WTC11 (cell line): ENCODE results near the gene LY6G5B. TPM values are rescaled to one million over a fixed set of nuclear protein-coding genes. Genes with fewer than 3 reads are reported as not detected.
A peak's percentile ranks its signal among the peaks of the same experiment; 100 is the strongest.

ENCODE experiments used
- ATAC-seq: fragments of 200-7000 bp; cut with Tn5 transposase; 2 replicates; pipeline ENCODE4 v1.10.0; 2021; ENCODE audit warnings: mild to moderate bottlenecking, moderate library complexity
- CTCF ChIA-PET: fragments of 300-600 bp; sonication (Branson Sonifier 250); formaldehyde crosslinking; loops from one replicate; lab custom pipeline; 2021; ENCODE audit warnings: antibody characterized with exemption; lab: Charles Lee
- POLR2A ChIA-PET: fragments of 350-600 bp; sonication (Branson Sonifier 250); formaldehyde crosslinking; loops from one replicate; lab custom pipeline; 2021; ENCODE audit warnings: antibody characterized with exemption; lab: Charles Lee
- DNase-seq: peaks from one replicate; pipeline ENCODE4 v3.0.0; 2021; ENCODE audit warnings: low spot score
- H3K27ac Mint-ChIP-seq: 2 replicates; pipeline ENCODE4 v1.8.0; 2021; ENCODE audit warnings: mixed read lengths
- H3K27me3 Mint-ChIP-seq: 2 replicates; pipeline ENCODE4 v1.8.0; 2021; ENCODE audit warnings: low read depth, mild to moderate bottlenecking, moderate library complexity, mixed read lengths
- H3K36me3 Mint-ChIP-seq: 2 replicates; pipeline ENCODE4 v1.8.0; 2021; ENCODE audit warnings: mixed read lengths
- H3K4me1 Mint-ChIP-seq: 2 replicates; pipeline ENCODE4 v1.8.0; 2022; ENCODE audit warnings: mixed read lengths
- H3K4me3 Mint-ChIP-seq: 2 replicates; pipeline ENCODE4 v1.8.0; 2021; ENCODE audit warnings: mild to moderate bottlenecking, moderate library complexity, mixed read lengths
- H3K9me3 Mint-ChIP-seq: 2 replicates; pipeline ENCODE4 v1.8.0; 2021; ENCODE audit warnings: mixed read lengths
- ATF2 ChIP-seq: sonication (generic); formaldehyde crosslinking; IDR thresholded peaks from 2 replicates; pipeline ENCODE4 v1.8.1; 2022; ENCODE audit warnings: low read depth, missing genetic modification reagents, borderline replicate concordance
- GTF2I ChIP-seq: fragments of 250-450 bp; sonication (Bioruptor Pico); conservative IDR thresholded peaks from 2 replicates; pipeline ENCODE4 v1.4.0; 2021; ENCODE audit warnings: mild to moderate bottlenecking
- HMGA2 ChIP-seq: fragments of 250-450 bp; sonication (Bioruptor Pico); IDR thresholded peaks from 2 replicates; pipeline ENCODE4 v1.4.0; 2021; ENCODE audit warnings: mild to moderate bottlenecking, moderate library complexity
- IRF1 ChIP-seq: sonication (generic); formaldehyde crosslinking; IDR thresholded peaks from 2 replicates; pipeline ENCODE4 v1.8.0; 2023; ENCODE audit warnings: missing genetic modification reagents
- RELA ChIP-seq: sonication (generic); formaldehyde crosslinking; IDR thresholded peaks from 2 replicates; pipeline ENCODE4 v1.8.1; 2022; ENCODE audit warnings: missing genetic modification reagents, mild to moderate bottlenecking, borderline replicate concordance
- SMAD4 ChIP-seq: sonication (generic); formaldehyde crosslinking; IDR thresholded peaks from 2 replicates; pipeline ENCODE4 v1.8.0; 2022; ENCODE audit warnings: mild to moderate bottlenecking, missing genetic modification reagents
- SP1 ChIP-seq: sonication (generic); formaldehyde crosslinking; conservative IDR thresholded peaks from 2 replicates; pipeline ENCODE4 v1.8.1; 2022; ENCODE audit warnings: missing genetic modification reagents
- TEAD1 ChIP-seq: sonication (generic); formaldehyde crosslinking; IDR thresholded peaks from 2 replicates; pipeline ENCODE4 v1.8.0; 2022; ENCODE audit warnings: mild to moderate bottlenecking, missing genetic modification reagents
- ZNF219 ChIP-seq: sonication (generic); formaldehyde crosslinking; IDR thresholded peaks from 2 replicates; pipeline ENCODE4 v1.8.0; 2023; ENCODE audit warnings: missing genetic modification reagents, mild to moderate bottlenecking, borderline replicate concordance
- ZNF263 ChIP-seq: sonication (generic); formaldehyde crosslinking; IDR thresholded peaks from 2 replicates; pipeline ENCODE4 v1.8.1; 2022; ENCODE audit warnings: low read depth, mild to moderate bottlenecking, moderate library complexity, missing genetic modification reagents
- ZNF416 ChIP-seq: fragments of 250-450 bp; sonication (Bioruptor Pico); IDR thresholded peaks from 2 replicates; pipeline ENCODE4 v1.9.0; 2021; ENCODE audit warnings: mild to moderate bottlenecking, inconsistent platforms
- ZNF425 ChIP-seq: fragments of 250-450 bp; sonication (Bioruptor Pico); conservative IDR thresholded peaks from 2 replicates; pipeline ENCODE4 v1.9.0; 2021; ENCODE audit warnings: mild to moderate bottlenecking
- total RNA-seq: library from RNA; stranded (reverse); gene quantifications from 3 replicates; pipeline ENCODE4 v1.2.3, GENCODE V29; 2021
- TF ChIP-seq, protein P1 (sequence below): sonication (generic); formaldehyde crosslinking; IDR thresholded peaks from 2 replicates; pipeline ENCODE4 v1.8.0; 2023; ENCODE audit warnings: missing genetic modification reagents, mild to moderate bottlenecking, borderline replicate concordance
- TF ChIP-seq, protein P2 (sequence below): sonication (generic); formaldehyde crosslinking; IDR thresholded peaks from 2 replicates; pipeline ENCODE4 v1.8.1; 2022; ENCODE audit warnings: low read depth, mild to moderate bottlenecking, moderate library complexity, missing genetic modification reagents, borderline replicate concordance

The LY6G5B gene
- total RNA-seq, 1 experiment from 2014 or later, result 15.7 TPM

DNA sequence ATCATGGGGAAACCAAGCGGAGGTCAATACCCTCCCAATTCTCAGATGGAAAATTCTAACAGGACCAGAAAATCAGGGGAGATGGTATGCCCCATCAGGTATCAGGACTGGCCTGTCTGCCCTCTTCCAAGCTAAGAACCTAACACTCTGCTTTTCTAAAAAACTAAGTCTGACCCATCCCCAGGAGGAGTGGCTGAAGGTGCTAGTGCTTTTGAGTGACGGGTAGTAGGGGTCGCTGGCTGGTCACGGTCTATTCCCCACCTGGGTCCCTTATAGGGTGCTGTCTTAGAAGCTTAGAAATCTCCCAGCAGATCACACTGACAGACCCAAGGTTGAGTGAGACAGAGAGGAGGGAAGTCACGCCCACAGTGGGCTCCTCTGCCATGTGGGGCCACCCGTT lies 23.8 kb downstream of the LY6G5B start:
- Mint-ChIP-seq H3K4me1 (no peaks in the 10 kb centered on the region), H3K9me3 (no peaks in the 10 kb centered on the region), H3K4me3 (no peak overlapping the region), H3K27me3 (no peaks in the 10 kb centered on the region), H3K27ac (no peak overlapping the region), H3K36me3 (peaks cover 19% of the 10 kb centered on the region)
- DNase-seq, result no peak
- TF ChIP-seq GTF2I, result no peak
- CTCF ChIA-PET, result interaction anchor here (0.6 to 1.2 kb wide), 3 partner anchors 11 to 44 kb away, joined by 3 to 5 read pairs (median 3); no protein-coding TSS in a partner anchor
- POLR2A ChIA-PET, result no interaction called here
- ATAC-seq, result no peak

GRCh38 chr6:31697555-31697954 lies 27.8 kb downstream of the LY6G5B start:
- no peak for DNase-seq
- no peaks in the 10 kb centered on the region; the same call in 1 of the 2 replicates for H3K27me3 Mint-ChIP-seq
- H3K36me3 Mint-ChIP-seq, result peaks cover 11% of the 10 kb centered on the region
- no peak for TF ChIP-seq TEAD1 (CRISPR knock-in tag)
- TF ChIP-seq SMAD4 (CRISPR knock-in tag), result no peak
- peak overlapping the region; percentile 41 for H3K27ac Mint-ChIP-seq
- peaks cover 8% of the 10 kb centered on the region for H3K4me1 Mint-ChIP-seq
- H3K9me3 Mint-ChIP-seq, result no peaks in the 10 kb centered on the region
- H3K4me3 Mint-ChIP-seq, result no peak overlapping the region
- no peak for ATAC-seq
- ChIA-PET CTCF (interaction anchor here (0.7 kb wide), 1 partner anchor 191 kb away, joined by 3 read pairs; no protein-coding TSS in a partner anchor), POLR2A (no interaction called here)

GRCh38 chr6:31700740-31701401 lies 31.1 kb downstream of the LY6G5B start:
- Mint-ChIP-seq H3K4me1 (peaks cover 12% of the 10 kb centered on the region), H3K4me3 (peak overlapping the region; percentile 95), H3K9me3 (no peaks in the 10 kb centered on the region), H3K27me3 (no peaks in the 10 kb centered on the region; the same call in 1 of the 2 replicates), H3K36me3 (peaks cover 7% of the 10 kb centered on the region; the same call in 1 of the 2 replicates), H3K27ac (no peak overlapping the region)
- POLR2A ChIA-PET, result no interaction called here
- no peak for TF ChIP-seq RELA
- TF ChIP-seq ATF2, result no peak
- TF ChIP-seq SP1 (CRISPR knock-in tag), result no peak
- TF ChIP-seq ZNF263, result no peak
- no peak for TF ChIP-seq TEAD1 (CRISPR knock-in tag)
- ATAC-seq, result no peak
- no peak for DNase-seq
- CTCF ChIA-PET, result interaction anchor here (1.2 kb wide), 1 partner anchor 11 kb away, joined by 3 read pairs; no protein-coding TSS in a partner anchor

DNA sequence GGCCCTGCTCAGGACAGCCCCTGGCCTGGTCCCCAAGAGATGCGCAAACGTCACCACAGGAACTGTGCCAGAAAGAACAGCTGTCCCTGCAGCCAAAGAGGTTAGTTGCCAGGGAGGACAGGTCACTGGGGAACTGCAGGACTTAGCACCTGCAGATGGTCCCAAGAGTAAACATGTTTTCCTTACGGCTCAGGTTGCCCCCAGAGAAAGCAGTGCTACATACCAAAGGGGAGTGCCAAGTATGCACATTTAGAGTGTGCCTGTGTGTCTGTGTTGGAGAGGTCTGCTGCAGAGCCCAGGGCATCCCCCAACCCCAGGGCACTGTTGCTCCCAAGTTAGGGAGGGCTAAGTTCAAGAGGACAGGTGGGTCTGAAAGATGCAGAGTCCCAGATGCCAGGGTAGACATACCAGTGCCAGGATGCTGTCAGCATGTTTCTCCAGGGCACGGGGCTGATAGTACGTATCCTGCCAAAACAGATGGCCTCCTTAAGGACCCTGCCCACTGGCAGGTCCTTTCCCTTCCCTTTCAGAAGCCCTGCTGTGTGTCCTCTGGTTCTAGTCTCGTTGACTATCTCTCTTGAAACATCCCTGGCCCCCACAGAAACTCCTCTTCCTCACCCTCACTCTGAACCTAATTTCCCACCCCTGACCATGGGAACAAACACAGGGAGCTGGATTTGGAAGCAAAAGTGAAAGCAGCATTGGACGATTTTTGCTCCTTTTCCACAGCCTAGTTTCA lies 32.1 kb downstream of the LY6G5B start:
- Mint-ChIP-seq H3K36me3 (no peaks in the 10 kb centered on the region; the same call in 1 of the 2 replicates), H3K27me3 (peaks cover 3% of the 10 kb centered on the region; the same call in 1 of the 2 replicates), H3K27ac (peak overlapping the region; percentile 94), H3K9me3 (no peaks in the 10 kb centered on the region), H3K4me1 (peaks cover 12% of the 10 kb centered on the region), H3K4me3 (peak overlapping the region; percentile 95)
- CTCF ChIA-PET, result interaction anchor here (1.8 to 2.2 kb wide), 3 partner anchors 12 to 250 kb away, joined by 5 to 15 read pairs (median 10); no protein-coding TSS in a partner anchor
- POLR2A ChIA-PET, result no interaction called here
- DNase-seq, result no peak
- ATAC-seq, result no peak
- TF ChIP-seq TEAD1 (CRISPR knock-in tag), result no peak
- TF ChIP-seq, protein P1, sequence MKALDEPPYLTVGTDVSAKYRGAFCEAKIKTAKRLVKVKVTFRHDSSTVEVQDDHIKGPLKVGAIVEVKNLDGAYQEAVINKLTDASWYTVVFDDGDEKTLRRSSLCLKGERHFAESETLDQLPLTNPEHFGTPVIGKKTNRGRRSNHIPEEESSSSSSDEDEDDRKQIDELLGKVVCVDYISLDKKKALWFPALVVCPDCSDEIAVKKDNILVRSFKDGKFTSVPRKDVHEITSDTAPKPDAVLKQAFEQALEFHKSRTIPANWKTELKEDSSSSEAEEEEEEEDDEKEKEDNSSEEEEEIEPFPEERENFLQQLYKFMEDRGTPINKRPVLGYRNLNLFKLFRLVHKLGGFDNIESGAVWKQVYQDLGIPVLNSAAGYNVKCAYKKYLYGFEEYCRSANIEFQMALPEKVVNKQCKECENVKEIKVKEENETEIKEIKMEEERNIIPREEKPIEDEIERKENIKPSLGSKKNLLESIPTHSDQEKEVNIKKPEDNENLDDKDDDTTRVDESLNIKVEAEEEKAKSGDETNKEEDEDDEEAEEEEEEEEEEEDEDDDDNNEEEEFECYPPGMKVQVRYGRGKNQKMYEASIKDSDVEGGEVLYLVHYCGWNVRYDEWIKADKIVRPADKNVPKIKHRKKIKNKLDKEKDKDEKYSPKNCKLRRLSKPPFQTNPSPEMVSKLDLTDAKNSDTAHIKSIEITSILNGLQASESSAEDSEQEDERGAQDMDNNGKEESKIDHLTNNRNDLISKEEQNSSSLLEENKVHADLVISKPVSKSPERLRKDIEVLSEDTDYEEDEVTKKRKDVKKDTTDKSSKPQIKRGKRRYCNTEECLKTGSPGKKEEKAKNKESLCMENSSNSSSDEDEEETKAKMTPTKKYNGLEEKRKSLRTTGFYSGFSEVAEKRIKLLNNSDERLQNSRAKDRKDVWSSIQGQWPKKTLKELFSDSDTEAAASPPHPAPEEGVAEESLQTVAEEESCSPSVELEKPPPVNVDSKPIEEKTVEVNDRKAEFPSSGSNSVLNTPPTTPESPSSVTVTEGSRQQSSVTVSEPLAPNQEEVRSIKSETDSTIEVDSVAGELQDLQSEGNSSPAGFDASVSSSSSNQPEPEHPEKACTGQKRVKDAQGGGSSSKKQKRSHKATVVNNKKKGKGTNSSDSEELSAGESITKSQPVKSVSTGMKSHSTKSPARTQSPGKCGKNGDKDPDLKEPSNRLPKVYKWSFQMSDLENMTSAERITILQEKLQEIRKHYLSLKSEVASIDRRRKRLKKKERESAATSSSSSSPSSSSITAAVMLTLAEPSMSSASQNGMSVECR, result no peak
- TF ChIP-seq ZNF219 (CRISPR knock-in tag), result no peak
- TF ChIP-seq HMGA2 (CRISPR knock-in tag), result no peak
- no peak for TF ChIP-seq IRF1 (CRISPR knock-in tag)
- TF ChIP-seq ZNF425 (CRISPR knock-in tag), result no peak
- TF ChIP-seq ZNF416 (CRISPR knock-in tag), result no peak
- TF ChIP-seq, protein P2, sequence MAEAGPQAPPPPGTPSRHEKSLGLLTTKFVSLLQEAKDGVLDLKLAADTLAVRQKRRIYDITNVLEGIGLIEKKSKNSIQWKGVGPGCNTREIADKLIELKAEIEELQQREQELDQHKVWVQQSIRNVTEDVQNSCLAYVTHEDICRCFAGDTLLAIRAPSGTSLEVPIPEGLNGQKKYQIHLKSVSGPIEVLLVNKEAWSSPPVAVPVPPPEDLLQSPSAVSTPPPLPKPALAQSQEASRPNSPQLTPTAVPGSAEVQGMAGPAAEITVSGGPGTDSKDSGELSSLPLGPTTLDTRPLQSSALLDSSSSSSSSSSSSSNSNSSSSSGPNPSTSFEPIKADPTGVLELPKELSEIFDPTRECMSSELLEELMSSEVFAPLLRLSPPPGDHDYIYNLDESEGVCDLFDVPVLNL (CRISPR knock-in tag), result no peak
